ENCODE measurements around the gene RCL1.

GRCh38 chr9:4804531-4805016 lies 11.8 kb downstream of the RCL1 start:
- TF ChIP-seq POLR2A (IDR thresholded peaks at IDR 0.05; ENCODE audit: low read depth, low read length) (no peak), CTCF (IDR thresholded peaks at IDR 0.05; ENCODE audit: extremely low read depth in 1 of 2, insufficient read depth in 1 of 2, low read depth in 1 of 2, low read length in 2 of 2) (no peak)

All from endothelial cell of umbilical vein (primary cell).